ENCODE results near the gene ENG.
"Not testable (repeated sequence)": the region's sequence is repeated elsewhere in the genome, so short reads cannot be mapped to it uniquely, and the experiment has no call there.

ENG gene

GRCh38 chr9:127878001-127878651 lies 23.7 kb upstream of the ENG start:
- no peak for DNase-seq

- peak; percentile 28 for DNase-seq
Observed at GRCh38 chr9:127877566-127877998, 23.1 kb upstream of the ENG start, which contains the start of gene AK1. Gene AK1 (minus strand): TSS chr9:127877675. CDS start chr9:127874617, 3,058 bp downstream.

GRCh38 chr9:127876764-127877562 lies 22.5 kb upstream of the ENG start:
- DNase-seq = peak; percentile 54

GRCh38 chr9:127876026-127876763 lies 21.7 kb upstream of the ENG start:
- peak; percentile 75 for DNase-seq

- DNase-seq = no peak
Observed at GRCh38 chr9:127875306-127875966, 21.0 kb upstream of the ENG start.

GRCh38 chr9:127874301-127875221 lies 20.1 kb upstream of the ENG start:
- no peak for DNase-seq

- no peak for DNase-seq
Observed at GRCh38 chr9:127873886-127874285, 19.4 kb upstream of the ENG start.

- no peak for DNase-seq
Observed at GRCh38 chr9:127873223-127873691, 18.8 kb upstream of the ENG start.

GRCh38 chr9:127872369-127873222 lies 18.1 kb upstream of the ENG start:
- no peak for DNase-seq

GRCh38 chr9:127871531-127871930 lies 17.1 kb upstream of the ENG start:
- DNase-seq = no peak

- no peak for DNase-seq
Observed at GRCh38 chr9:127870887-127871286, 16.4 kb upstream of the ENG start.

- not testable (repeated sequence) for DNase-seq
Observed at GRCh38 chr9:127870153-127870491, 15.7 kb upstream of the ENG start.

GRCh38 chr9:127869310-127870152 lies 15.1 kb upstream of the ENG start:
- peak; percentile 49 for DNase-seq

- no peak for DNase-seq
Observed at GRCh38 chr9:127868278-127868902, 13.9 kb upstream of the ENG start.

GRCh38 chr9:127867356-127868277 lies 13.2 kb upstream of the ENG start:
- no peak for DNase-seq

- no peak for DNase-seq
Observed at GRCh38 chr9:127866535-127866934, 12.1 kb upstream of the ENG start.

GRCh38 chr9:127865645-127866464 lies 11.4 kb upstream of the ENG start:
- no peak for DNase-seq
